ENCODE measurements around the gene IBSP. TPM values are rescaled to one million over a fixed set of nuclear protein-coding genes. Genes with fewer than 3 reads are reported as not detected.

The IBSP gene
- total RNA-seq, 1 experiment from 2014 or later, result not detected

DNA sequence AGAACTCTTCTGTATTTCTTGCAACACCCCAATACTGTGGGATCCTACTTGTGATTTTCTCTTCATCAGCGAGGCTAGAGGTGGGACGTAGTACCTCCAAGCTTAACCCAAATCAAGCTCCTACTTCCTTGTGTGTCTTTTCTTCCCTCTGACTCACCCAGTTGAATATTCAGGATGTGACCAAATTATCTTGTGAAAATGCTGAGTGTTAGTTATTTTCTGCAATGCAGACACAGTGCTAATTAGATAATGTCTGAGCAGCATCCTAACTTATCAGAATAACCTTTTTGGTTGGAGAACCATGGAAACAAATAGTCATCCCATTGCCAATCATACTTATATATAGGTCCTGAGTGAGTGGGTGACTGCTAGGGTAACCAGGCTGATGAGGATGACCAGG, 35.8 kb downstream of the IBSP start:
- Histone ChIP-seq H3K23me2 (ENCODE audit: insufficient read length, low read depth, low read length, poor library complexity, severe bottlenecking) (no peaks in the 10 kb centered on the region), H2BK12ac (ENCODE audit: insufficient read length, low read depth, low read length) (no peak overlapping the region), H2BK20ac (ENCODE audit: low read depth, low read length, poor library complexity, severe bottlenecking) (no peak overlapping the region), H4K91ac (ENCODE audit: insufficient read length, low read depth, low read length) (no peak overlapping the region), H3K27ac (ENCODE audit: insufficient read length, low read depth, low read length) (no peak overlapping the region), H2BK5ac (ENCODE audit: insufficient read length, low read length) (no peak overlapping the region), H3K9me3 (ENCODE audit: control insufficient read depth, low read depth, low read length) (no peaks in the 10 kb centered on the region), H2BK15ac (ENCODE audit: low read depth, low read length) (no peak overlapping the region), H4K8ac (replicated peaks; ENCODE audit: insufficient read length, low read depth, low read length) (no peak overlapping the region), H3K79me1 (ENCODE audit: insufficient read depth, low read depth, low read length, poor library complexity, severe bottlenecking) (no peaks in the 10 kb centered on the region), H3K56ac (ENCODE audit: insufficient read length, low read depth, low read length) (no peak overlapping the region), H2BK120ac (ENCODE audit: low read depth, low read length, poor library complexity, severe bottlenecking) (no peak overlapping the region), H2AK5ac (ENCODE audit: insufficient read length, low read length) (no peak overlapping the region), H2AFZ (ENCODE audit: low read length) (no peak overlapping the region), H3K27me3 (ENCODE audit: insufficient read depth, low read length) (no peaks in the 10 kb centered on the region), H3K4me1 (ENCODE audit: insufficient read depth, low read length) (no peaks in the 10 kb centered on the region), H3T11ph (ENCODE audit: low read length) (no peak overlapping the region), H4K5ac (ENCODE audit: insufficient read length, low read depth, low read length) (no peak overlapping the region), H3K9ac (ENCODE audit: extremely low read depth, insufficient read length, low read length) (no peak overlapping the region), H3K18ac (ENCODE audit: insufficient read length, low read depth, low read length) (no peak overlapping the region), H3K4me2 (ENCODE audit: insufficient read depth, insufficient read length, low read length) (no peak overlapping the region), H3K14ac (ENCODE audit: insufficient read depth, low read length) (no peak overlapping the region), H3K79me2 (ENCODE audit: insufficient read depth, low read length) (no peaks in the 10 kb centered on the region), H3K23ac (ENCODE audit: insufficient read length, low read depth, low read length) (no peak overlapping the region), H4K20me1 (ENCODE audit: control insufficient read depth, insufficient read depth, insufficient read length) (no peaks in the 10 kb centered on the region), H3K4ac (ENCODE audit: low read depth, low read length) (no peak overlapping the region)
- Mint-ChIP-seq H3K4me1 (peaks cover 21 to 32% of the 10 kb centered on the region in 2 experiments), H3K27me3 (ENCODE audit: low read depth) (no peaks in the 10 kb centered on the region), H3K9me3 (no peaks in the 10 kb centered on the region), H3K27ac (no peak overlapping the region; a peak in 1 of 7 replicates), H3K4me3 (no peak overlapping the region), H3K36me3 (ENCODE audit: insufficient read depth in 1 of 3, low read depth in 3 of 3) (peaks cover 0 to 5% (median 0%) of the 10 kb centered on the region in 3 experiments; a peak in 1 of 7 replicates)
- WGBS (ENCODE audit: extremely low coverage, insufficient read length, low lambda C conversion rate), result no CpG with 5 or more reads among the region's 2 CpGs
- no peak for TF ChIP-seq CTCF (conservative IDR thresholded peaks at IDR 0.05)
- no peak for DNase-seq

Data from H9 (cell line).